Sigmoid colon (tissue), 7 donors: Measurements from ENCODE around the gene RNF10. TPM values are rescaled to one million over a fixed set of nuclear protein-coding genes. Genes with fewer than 3 reads are reported as not detected.
"Not testable (repeated sequence)": the region's sequence is repeated elsewhere in the genome, so short reads cannot be mapped to it uniquely, and the experiment has no call there.

ENCODE experiments used
- DNase-seq: peaks from one replicate; pipeline ENCODE4 v3.0.0-alpha.2; 2019
- H3K27ac ChIP-seq, 4 donors: fragments of 200-600 bp; sonication (generic); one replicate each; pipeline ENCODE4 v1.5.1; 2016 to 2019; ENCODE audit warnings: mild to moderate bottlenecking in 1 of 4
- H3K27me3 ChIP-seq, 3 donors: fragments of 200-600 bp; sonication (generic); one replicate each; pipeline ENCODE4 v1.5.1; 2019; ENCODE audit warnings: mild to moderate bottlenecking in 1 of 3
- H3K36me3 ChIP-seq, 4 donors: fragments of 200-600 bp; sonication (generic); one replicate each; pipeline ENCODE4 v1.5.1; 2016 to 2019
- H3K4me1 ChIP-seq, 4 donors: fragments of 200-600 bp; sonication (generic); one replicate each; pipeline ENCODE4 v1.5.1; 2017 to 2019
- H3K4me3 ChIP-seq, 4 donors: fragments of 200-600 bp; sonication (generic); one replicate each; pipeline ENCODE4 v1.5.1; 2017 to 2019; ENCODE audit warnings: mild to moderate bottlenecking in 2 of 4, moderate library complexity in 1 of 4
- H3K9me3 ChIP-seq, 4 donors: fragments of 200-600 bp in 3 of 4; sonication (generic) in 3 of 4; one replicate each; pipeline versions ENCODE4 v1.5.1 to v1.6.1; 2013 to 2019
- EP300 ChIP-seq, 4 donors: sonication (generic); formaldehyde crosslinking; IDR thresholded peaks; one replicate each; pipeline ENCODE4 v1.6.1; 2017; ENCODE audit warnings: antibody characterized with exemption in 4 of 4
- POLR2A ChIP-seq, 2 donors: fragments of 450-650 bp; IDR thresholded peaks; one replicate each; pipeline ENCODE4 v1.6.1; 2016; ENCODE audit warnings: antibody characterized with exemption in 2 of 2, mild to moderate bottlenecking in 2 of 2, moderate library complexity in 2 of 2
- POLR2AphosphoS5 ChIP-seq, 4 donors: sonication (generic); formaldehyde crosslinking; IDR thresholded peaks; one replicate each; pipeline ENCODE4 v1.6.1; 2017; ENCODE audit warnings: antibody characterized with exemption in 4 of 4
- WGBS, 2 donors: extraction: QIAGEN DNeasy Blood & Tissue Kit; methylation state at CpG; one replicate each; pipeline ENCODE4 v1.1.7; 2013; 5-methylcytosine and 5-hydroxymethylcytosine counted together
- intact Hi-C: fragments of 100-400 bp; cut with DNase I; formaldehyde crosslinking; loops from one replicate; pipeline ENCODE4 v1.15.1; 2023
- polyA plus RNA-seq, 3 donors: library from polyadenylated mRNA; stranded (reverse); fragments of 200-250 nt; gene quantifications; one replicate each; pipeline ENCODE4 v1.2.3, GENCODE V29; 2013
- total RNA-seq, 4 donors: library from RNA; depleted of rRNA; stranded (reverse); fragments of >200 nt; gene quantifications; one replicate each; pipeline ENCODE4 v1.1.0, GENCODE V29; 2016
- TF ChIP-seq, protein P1 (sequence below), 4 experiments: fragments of 450-650 bp in 3 of 4; fragments of 200-600 bp in 1 of 4; IDR thresholded peaks; one replicate each; pipeline ENCODE4 v1.5.1; 2016 to 2019; ENCODE audit warnings: antibody characterized with exemption in 4 of 4, mild to moderate bottlenecking in 3 of 4, moderate library complexity in 2 of 4
- donor health status: healthy with polysubstance abuse.
- donor health status: Bipolar disorder and iron deficiency.
- donor health status: healthy.

The RNF10 gene
- total and polyA plus RNA-seq, 7 donors = 106 to 177 (median 115) TPM

DNA sequence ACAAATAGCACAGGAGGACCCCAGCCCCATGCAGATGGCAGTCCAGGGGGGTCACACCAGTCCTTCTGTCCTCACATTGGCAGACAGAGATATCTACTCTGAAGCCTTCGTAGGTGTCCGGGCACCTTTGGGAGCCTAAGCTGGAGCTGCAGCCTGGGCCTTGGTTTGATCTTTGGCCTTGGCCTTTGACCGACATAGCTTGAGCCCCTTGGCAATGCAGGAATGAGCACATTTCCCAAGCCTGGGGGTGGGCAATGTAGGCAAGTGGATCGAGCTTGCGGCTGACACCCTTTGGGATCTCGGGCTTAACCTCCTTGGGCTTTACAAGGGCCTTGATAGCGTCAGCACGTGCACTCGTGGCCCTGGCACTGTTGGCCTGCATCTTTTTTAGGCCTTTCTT lies 11.6 kb upstream of the RNF10 start:
- peaks cover 0 to 23% (median 0%) of the 10 kb centered on the region in 4 donors for H3K36me3 ChIP-seq
- 93 to 96% methylated on average over 9 of the region's 9 CpGs for WGBS, 2 donors
- no peaks in the 10 kb centered on the region for H3K4me1 ChIP-seq
- no peak overlapping the region for H3K27ac ChIP-seq
- no peaks in the 10 kb centered on the region for H3K27me3 ChIP-seq
- TF ChIP-seq POLR2AphosphoS5 (IDR thresholded peaks at IDR 0.05) (no peak), POLR2A (IDR thresholded peaks at IDR 0.05) (no peak), EP300 (IDR thresholded peaks at IDR 0.05) (no peak)
- TF ChIP-seq, protein P1, sequence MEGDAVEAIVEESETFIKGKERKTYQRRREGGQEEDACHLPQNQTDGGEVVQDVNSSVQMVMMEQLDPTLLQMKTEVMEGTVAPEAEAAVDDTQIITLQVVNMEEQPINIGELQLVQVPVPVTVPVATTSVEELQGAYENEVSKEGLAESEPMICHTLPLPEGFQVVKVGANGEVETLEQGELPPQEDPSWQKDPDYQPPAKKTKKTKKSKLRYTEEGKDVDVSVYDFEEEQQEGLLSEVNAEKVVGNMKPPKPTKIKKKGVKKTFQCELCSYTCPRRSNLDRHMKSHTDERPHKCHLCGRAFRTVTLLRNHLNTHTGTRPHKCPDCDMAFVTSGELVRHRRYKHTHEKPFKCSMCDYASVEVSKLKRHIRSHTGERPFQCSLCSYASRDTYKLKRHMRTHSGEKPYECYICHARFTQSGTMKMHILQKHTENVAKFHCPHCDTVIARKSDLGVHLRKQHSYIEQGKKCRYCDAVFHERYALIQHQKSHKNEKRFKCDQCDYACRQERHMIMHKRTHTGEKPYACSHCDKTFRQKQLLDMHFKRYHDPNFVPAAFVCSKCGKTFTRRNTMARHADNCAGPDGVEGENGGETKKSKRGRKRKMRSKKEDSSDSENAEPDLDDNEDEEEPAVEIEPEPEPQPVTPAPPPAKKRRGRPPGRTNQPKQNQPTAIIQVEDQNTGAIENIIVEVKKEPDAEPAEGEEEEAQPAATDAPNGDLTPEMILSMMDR (IDR thresholded peaks at IDR 0.05) = no peak
- H3K4me3 ChIP-seq = no peak overlapping the region
- no peaks in the 10 kb centered on the region for H3K9me3 ChIP-seq
- intact Hi-C loops = no loop called here
- no peak for DNase-seq

DNA sequence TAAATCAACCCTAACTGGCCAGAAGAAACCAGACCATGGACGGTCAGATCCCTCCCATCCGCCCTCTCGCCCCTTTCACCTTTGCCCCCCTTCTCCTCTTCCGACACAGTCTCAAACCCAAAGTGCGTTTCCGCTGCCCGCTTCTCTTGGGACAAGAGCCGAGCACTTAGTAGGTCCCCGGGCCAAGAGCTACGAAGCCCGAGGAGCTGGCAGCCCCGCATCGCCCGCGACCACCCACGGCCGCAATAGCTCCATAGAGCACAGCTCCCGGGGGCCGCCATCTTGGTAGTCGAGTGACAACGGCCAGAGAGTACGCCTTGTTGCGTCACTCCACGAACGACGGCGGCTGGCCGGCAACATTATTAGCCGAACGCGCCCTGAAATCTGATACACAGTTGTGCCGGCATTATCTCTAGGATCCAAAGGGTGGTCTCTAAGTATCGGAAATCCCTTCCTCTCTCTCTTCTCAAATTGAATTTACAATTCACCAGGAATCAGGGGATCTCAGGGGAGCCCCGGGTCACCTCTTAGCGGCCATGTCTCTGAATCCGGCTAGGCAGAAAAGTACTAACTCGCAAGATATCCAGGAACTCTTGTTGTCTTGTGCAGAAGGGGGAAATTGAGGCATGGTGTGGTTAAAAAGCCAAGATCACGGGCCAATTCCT lies 5.2 kb upstream of the RNF10 start, which contains the start of gene COQ5:
Gene COQ5 (minus strand): TSS at position 298 of the 665 bp plus-strand sequence. CDS start 17 bp downstream, at position 281.
- H3K27ac ChIP-seq = peak within 1 kb of the TSS; percentile 86 to 96 (median 91)
- no peaks in the 10 kb centered on the region for H3K27me3 ChIP-seq
- no peaks in the 10 kb centered on the region for H3K36me3 ChIP-seq
- H3K4me3 ChIP-seq = peak within 1 kb of the TSS; percentile 66 to 83 (median 70)
- peak; percentile 95 for DNase-seq
- H3K4me1 ChIP-seq = peaks cover 0 to 19% (median 11%) of the 10 kb centered on the region in 4 donors
- H3K9me3 ChIP-seq = no peaks in the 10 kb centered on the region
- 0 to 1% methylated on average over 38 of the region's 38 CpGs for whole genome bisulfite sequencing, 2 donors
- TF ChIP-seq POLR2A (IDR thresholded peaks at IDR 0.05) (no peak), EP300 (IDR thresholded peaks at IDR 0.05) (peak in 1 of 4 donors; percentile 16), POLR2AphosphoS5 (IDR thresholded peaks at IDR 0.05) (peak; percentile 57 to 84 (median 74))
- TF ChIP-seq, protein P1 (IDR thresholded peaks at IDR 0.05) = no peak
- intact Hi-C loops = loop anchor here (2.0 kb wide), 1 partner anchor 32 kb away; the partner anchor contains the start of gene DYNLL1

DNA sequence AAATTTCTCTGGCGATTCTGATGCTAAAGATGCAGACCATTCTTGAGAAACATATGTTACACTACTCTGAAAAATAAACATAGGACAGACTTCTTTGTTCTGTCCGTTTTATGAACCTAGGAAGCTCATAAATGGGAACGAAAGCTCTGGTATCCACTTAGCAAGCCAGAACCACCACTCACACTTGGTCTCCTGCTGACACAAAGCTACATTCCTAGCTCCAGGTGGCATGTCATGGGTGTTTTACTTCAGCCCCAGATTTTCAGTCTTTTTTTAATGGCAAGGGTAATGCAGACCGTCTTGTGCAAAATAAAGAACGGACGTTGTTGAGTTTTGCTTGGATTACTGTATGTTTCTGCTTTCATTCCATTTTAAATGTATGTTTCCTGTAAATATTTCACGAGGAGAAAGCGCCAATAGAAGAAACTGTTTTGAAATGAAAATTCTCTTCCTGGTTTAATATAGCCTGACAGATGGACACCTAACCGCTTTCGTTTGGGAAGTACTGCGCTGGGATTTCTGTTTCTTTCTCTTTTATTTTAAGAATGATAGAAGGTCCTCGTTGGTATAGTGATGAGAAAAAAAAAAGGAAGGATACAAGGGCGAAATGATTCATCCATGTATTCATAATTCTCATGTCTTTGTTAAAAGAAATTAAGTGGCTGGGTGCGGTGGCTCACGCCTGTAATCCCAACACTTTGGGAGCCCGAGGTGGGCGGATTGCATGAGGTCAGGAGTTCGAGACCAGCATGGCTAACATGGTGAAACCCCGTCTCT lies 4.3 kb upstream of the RNF10 start:
- H3K36me3 ChIP-seq = no peaks in the 10 kb centered on the region
- H3K9me3 ChIP-seq = no peaks in the 10 kb centered on the region
- H3K27me3 ChIP-seq = no peaks in the 10 kb centered on the region
- H3K4me3 ChIP-seq = peak overlapping the region; percentile 5 to 74 (median 66)
- 9 to 31% methylated on average over 19 of the region's 19 CpGs for WGBS, 2 donors
- peaks cover 0 to 19% (median 11%) of the 10 kb centered on the region in 4 donors for H3K4me1 ChIP-seq
- no peak for DNase-seq
- intact Hi-C loops = loop anchor here (2.0 to 10.0 kb wide), 2 partner anchors 33 to 95 kb away; partner anchors contain the start of genes COX6A1 and DYNLL1
- H3K27ac ChIP-seq = peak overlapping the region; percentile 86 to 96 (median 91)
- no peak for TF ChIP-seq EP300 (IDR thresholded peaks at IDR 0.05)
- peak in 2 of 4 donors; percentile 14 to 33 for TF ChIP-seq POLR2AphosphoS5 (IDR thresholded peaks at IDR 0.05)

DNA sequence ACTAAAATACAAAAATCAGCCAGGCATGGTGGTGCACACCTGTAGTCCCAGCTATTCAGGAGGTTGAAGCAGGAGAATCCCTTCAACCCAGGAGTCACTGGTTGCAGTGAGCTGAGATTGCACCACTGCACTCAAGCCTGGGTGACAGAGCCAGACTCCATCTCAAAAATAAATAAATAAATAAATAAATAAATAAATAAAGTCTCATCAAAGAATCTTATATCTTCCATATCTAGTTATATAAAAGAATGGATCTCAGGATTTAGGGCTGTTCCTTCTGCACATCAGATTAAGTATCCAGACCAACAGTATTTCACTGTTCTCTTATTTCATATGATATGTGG lies 3.8 kb upstream of the RNF10 start:
- intact Hi-C loops = loop anchor here (10.0 kb wide), 1 partner anchor 96 kb away; the partner anchor contains the start of gene COX6A1

DNA sequence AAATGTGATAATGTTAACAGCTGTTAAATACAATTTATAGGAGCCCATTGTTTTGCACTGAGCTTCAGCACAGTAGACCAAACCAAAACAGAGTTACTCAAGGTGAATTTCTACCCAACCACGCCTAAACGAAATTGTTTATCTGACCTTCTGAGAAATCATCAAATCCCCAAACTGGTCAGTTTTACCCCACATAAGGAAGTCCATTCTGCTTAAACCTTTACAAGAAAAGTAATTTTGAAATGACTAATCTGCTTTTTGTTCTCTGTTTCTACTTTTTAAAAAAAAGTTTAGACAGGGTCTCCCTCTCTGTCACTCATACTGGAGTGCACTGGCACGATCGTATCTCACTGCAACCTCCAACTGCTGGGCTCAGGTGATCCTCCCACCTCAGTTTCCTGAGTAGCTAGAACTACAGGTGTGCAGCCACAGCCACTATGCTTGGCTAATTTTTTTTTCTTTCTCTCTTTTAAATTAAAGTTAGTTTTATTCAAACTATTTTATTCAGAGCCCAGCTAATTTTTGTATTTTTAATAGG lies 1.4 kb upstream of the RNF10 start:
- no peak for TF ChIP-seq POLR2A (IDR thresholded peaks at IDR 0.05)
- no peak for TF ChIP-seq POLR2AphosphoS5 (IDR thresholded peaks at IDR 0.05)
- TF ChIP-seq EP300 (IDR thresholded peaks at IDR 0.05) = no peak
- TF ChIP-seq, protein P1 (IDR thresholded peaks at IDR 0.05) = no peak
- no peaks in the 10 kb centered on the region for H3K36me3 ChIP-seq
- no peaks in the 10 kb centered on the region for H3K9me3 ChIP-seq
- intact Hi-C loops = loop anchor here (10.0 kb wide), 1 partner anchor 98 kb away; the partner anchor contains the start of gene COX6A1
- no peaks in the 10 kb centered on the region for H3K27me3 ChIP-seq
- H3K27ac ChIP-seq = no peak overlapping the region
- no peak for DNase-seq
- H3K4me3 ChIP-seq = no peak overlapping the region
- H3K4me1 ChIP-seq = peaks cover 0 to 49% (median 36%) of the 10 kb centered on the region in 4 donors
- WGBS, 2 donors = 71 to 77% methylated on average over 4 of the region's 4 CpGs

More for the DNA sequence above, 3.8 kb upstream of the RNF10 start:
- peak overlapping the region in 3 of 4 donors; percentile 66 to 74 (median 66) for H3K4me3 ChIP-seq
- not testable (repeated sequence) for H3K27me3 ChIP-seq, H3K9me3 ChIP-seq, H3K36me3 ChIP-seq, DNase-seq
- peaks cover 0 to 25% (median 12%) of the 10 kb centered on the region in 4 donors for H3K4me1 ChIP-seq
- H3K27ac ChIP-seq = peak overlapping the region; percentile 86 to 96 (median 91)
